ENCODE results near the gene ROCK2. TPM values are rescaled to one million over a fixed set of nuclear protein-coding genes. Genes with fewer than 3 reads are reported as not detected.

The ROCK2 gene
- total RNA-seq, 2 donors from 2014 or later: 29.6 to 32.2 TPM

DNA sequence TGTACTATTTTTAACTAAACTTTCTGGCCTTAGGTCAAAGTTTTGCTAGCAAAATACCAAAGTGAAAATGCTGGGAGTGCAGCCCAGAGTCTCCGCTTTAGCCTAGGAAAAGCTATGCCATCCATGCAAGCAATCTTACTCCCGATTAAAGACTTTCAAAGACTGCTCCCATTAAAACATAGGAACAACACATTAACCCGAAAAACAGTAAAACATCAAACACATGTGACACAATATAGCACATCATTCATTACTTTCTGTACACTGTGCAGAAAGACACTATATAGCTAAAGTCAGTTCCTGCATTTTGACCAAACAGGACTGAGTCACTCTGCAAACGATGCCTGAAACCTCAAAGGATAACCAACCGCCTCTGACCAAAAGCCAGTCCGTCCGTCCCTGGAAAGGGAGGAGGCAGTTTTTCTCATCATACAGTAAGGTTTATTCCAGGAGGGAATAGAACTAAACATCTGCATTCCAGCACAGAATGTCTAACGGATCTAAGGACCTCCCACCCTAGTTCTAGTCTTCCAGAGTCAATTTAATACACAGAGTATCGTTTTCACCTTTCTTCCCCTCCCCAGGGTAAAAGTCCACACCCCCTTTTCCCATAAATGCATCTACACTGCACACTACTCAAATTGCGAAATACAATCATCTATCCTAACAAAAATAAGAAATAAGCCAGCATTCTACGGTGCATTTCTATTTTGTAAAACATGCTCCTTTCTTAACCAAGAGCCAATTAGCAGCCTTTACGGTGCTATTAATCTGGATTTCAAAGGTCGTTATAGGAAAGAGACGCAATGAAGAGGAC is 1.7 kb downstream of the ROCK2 start:
- peak; percentile 44 for DNase-seq (ENCODE audit: low spot score)
- TF ChIP-seq POLR2AphosphoS5 (IDR thresholded peaks at IDR 0.05) (peak; percentile 3), CTCF (IDR thresholded peaks at IDR 0.05) (no peak), POLR2A (IDR thresholded peaks at IDR 0.05) (no peak)
- intact Hi-C loops (cut with DNase I): loop anchor here (5.0 kb wide), 3 partner anchors 50 to 210 kb away; a partner anchor contains a TSS
- no peaks in the 10 kb centered on the region for H3K27me3 ChIP-seq (replicated peaks; ENCODE audit: insufficient read depth)
- peak overlapping the region; percentile 96 to 97 for H3K27ac ChIP-seq
- H3K36me3 ChIP-seq: no peaks in the 10 kb centered on the region
- H3K4me1 ChIP-seq (replicated peaks): no peaks in the 10 kb centered on the region
- peak overlapping the region; percentile 89 to 93 for H3K4me3 ChIP-seq
- WGBS: 4% methylated on average over 14 of the region's 14 CpGs
- no peaks in the 10 kb centered on the region for H3K9me3 ChIP-seq

- TF ChIP-seq POLR2A (IDR thresholded peaks at IDR 0.05): no peak
- no peak for TF ChIP-seq POLR2AphosphoS5 (IDR thresholded peaks at IDR 0.05)
- no peak for TF ChIP-seq CTCF (IDR thresholded peaks at IDR 0.05)
- DNase-seq (ENCODE audit: low spot score): no peak
- 36% methylated on average over 2 of the region's 2 CpGs for WGBS
- Histone ChIP-seq H3K9me3 (no peaks in the 10 kb centered on the region), H3K27me3 (replicated peaks; ENCODE audit: insufficient read depth) (no peaks in the 10 kb centered on the region), H3K4me3 (no peak overlapping the region), H3K27ac (no peak overlapping the region), H3K36me3 (no peaks in the 10 kb centered on the region), H3K4me1 (replicated peaks) (no peaks in the 10 kb centered on the region)
- intact Hi-C loops (cut with DNase I): loop anchor here (5.0 kb wide), 3 partner anchors 52 to 208 kb away; a partner anchor contains a TSS
Observed at GRCh38 chr2:11340717-11341116, 3.7 kb downstream of the ROCK2 start.

GRCh38 chr2:11339508-11340083 is 4.8 kb downstream of the ROCK2 start:
- intact Hi-C loops (cut with DNase I): loop anchor here (5.0 kb wide), 3 partner anchors 53 to 207 kb away; a partner anchor contains a TSS
- no peak for DNase-seq (ENCODE audit: low spot score)
- Histone ChIP-seq H3K27me3 (replicated peaks; ENCODE audit: insufficient read depth) (no peaks in the 10 kb centered on the region), H3K27ac (no peak overlapping the region), H3K4me3 (no peak overlapping the region), H3K9me3 (no peaks in the 10 kb centered on the region), H3K4me1 (replicated peaks) (no peaks in the 10 kb centered on the region), H3K36me3 (no peaks in the 10 kb centered on the region)
- TF ChIP-seq POLR2AphosphoS5 (IDR thresholded peaks at IDR 0.05) (no peak), POLR2A (IDR thresholded peaks at IDR 0.05) (no peak), CTCF (IDR thresholded peaks at IDR 0.05) (no peak)
- WGBS: 88% methylated on average over 6 of the region's 6 CpGs

DNA sequence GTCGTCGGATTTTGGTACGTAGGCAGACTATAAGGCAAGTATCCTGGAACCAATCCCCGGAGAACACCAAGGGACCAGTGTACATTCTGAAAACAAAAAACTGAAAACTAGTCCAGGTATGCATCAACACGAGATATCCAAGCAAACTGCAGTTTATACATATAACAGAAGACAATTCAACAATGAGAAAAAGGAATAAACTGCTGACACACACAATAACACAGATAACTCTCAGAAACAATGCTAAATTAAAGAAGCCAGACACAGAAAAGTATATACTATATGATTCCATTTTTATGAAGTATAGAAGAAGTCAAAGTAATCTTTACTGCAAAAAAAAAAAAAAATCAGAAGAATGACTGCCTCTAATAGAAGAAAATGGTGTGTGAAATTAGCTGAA is 5.9 kb downstream of the ROCK2 start:
- Histone ChIP-seq H3K4me1 (replicated peaks) (no peaks in the 10 kb centered on the region), H3K36me3 (no peaks in the 10 kb centered on the region), H3K4me3 (no peak overlapping the region), H3K27me3 (replicated peaks; ENCODE audit: insufficient read depth) (no peaks in the 10 kb centered on the region), H3K27ac (no peak overlapping the region), H3K9me3 (no peaks in the 10 kb centered on the region)
- WGBS: 84% methylated on average over 5 of the region's 5 CpGs
- TF ChIP-seq CTCF (IDR thresholded peaks at IDR 0.05): no peak
- no peak for DNase-seq (ENCODE audit: low spot score)
- intact Hi-C loops (cut with DNase I): no loop called here
